Vagina (tissue), 2 donors: ENCODE results near the gene SPEM2. TPM values are rescaled to one million over a fixed set of nuclear protein-coding genes. Genes with fewer than 3 reads are reported as not detected.

Experiments used
- DNase-seq, 2 donors: peaks; one replicate each; pipeline ENCODE4 v3.0.0-alpha.2; 2017; ENCODE audit errors: extremely low spot score in 2 of 2
- H3K27ac ChIP-seq: fragments of 200-600 bp; sonication (generic); one replicate; pipeline ENCODE4 v1.5.1; 2019
- H3K27me3 ChIP-seq: fragments of 200-600 bp; sonication (generic); one replicate; pipeline ENCODE4 v1.5.1; 2019
- H3K36me3 ChIP-seq, 2 donors: fragments of 200-600 bp; sonication (generic); one replicate each; pipeline ENCODE4 v1.5.1; 2017 to 2019
- H3K4me1 ChIP-seq: fragments of 200-600 bp; sonication (generic); one replicate; pipeline ENCODE4 v1.5.1; 2019
- H3K4me3 ChIP-seq, 2 donors: fragments of 200-600 bp; sonication (generic); 1 replicate in 1 of 2; 2 replicates in 1 of 2; pipeline ENCODE4 v1.5.1; 2016 to 2019
- H3K9me3 ChIP-seq: fragments of 200-600 bp; sonication (generic); one replicate; pipeline ENCODE4 v1.5.1; 2019
- CTCF ChIP-seq, 3 experiments: fragments of 450-650 bp in 2 of 3; fragments of 200-600 bp in 1 of 3; sonication (generic) in 1 of 3; IDR thresholded peaks; one replicate each; pipeline ENCODE4 v1.5.1; 2017 to 2019; ENCODE audit warnings: antibody characterized with exemption in 3 of 3, mild to moderate bottlenecking in 2 of 3, moderate library complexity in 2 of 3
- POLR2A ChIP-seq, 2 donors: fragments of 450-650 bp; IDR thresholded peaks; one replicate each; pipeline ENCODE4 v1.6.1; 2017; ENCODE audit warnings: antibody characterized with exemption in 2 of 2, mild to moderate bottlenecking in 2 of 2, moderate library complexity in 2 of 2
- POLR2AphosphoS5 ChIP-seq, 2 donors: sonication (generic); formaldehyde crosslinking; IDR thresholded peaks; one replicate each; pipeline ENCODE4 v1.9.0; 2017; ENCODE audit warnings: antibody characterized with exemption in 2 of 2, mild to moderate bottlenecking in 2 of 2, low read depth in 1 of 2; ENCODE audit not compliant: insufficient read depth in 1 of 2
- intact Hi-C: fragments of 100-400 bp; cut with DNase I; formaldehyde crosslinking; loops from one replicate; pipeline ENCODE4 v1.15.1; 2023
- total RNA-seq: library from RNA; depleted of rRNA; stranded (reverse); fragments of >200 nt; gene quantifications from one replicate; pipeline ENCODE4 v1.2.3, GENCODE V29; 2016

Gene SPEM2
- total RNA-seq, 1 donor from 2014 or later: not detected

- TF ChIP-seq POLR2A (IDR thresholded peaks at IDR 0.05): no peak
- no peak for TF ChIP-seq CTCF (IDR thresholded peaks at IDR 0.05)
- TF ChIP-seq POLR2AphosphoS5 (IDR thresholded peaks at IDR 0.05; ENCODE audit: insufficient read depth in 1 of 2, low read depth in 1 of 2): no peak
- DNase-seq: no peak
- no peaks in the 10 kb centered on the region for H3K9me3 ChIP-seq
- H3K27ac ChIP-seq: no peak overlapping the region
- peaks cover 0 to 16% of the 10 kb centered on the region in 2 donors for H3K36me3 ChIP-seq
- no peak overlapping the region for H3K4me3 ChIP-seq
- intact Hi-C loops: loop anchor here (5.0 kb wide), 1 partner anchor 97 kb away; no protein-coding TSS in a partner anchor
- peaks cover 18% of the 10 kb centered on the region for H3K4me1 ChIP-seq
- H3K27me3 ChIP-seq: no peaks in the 10 kb centered on the region
These were observed 35.2 kb upstream of the SPEM2 start for GRCh38 chr17:7389924-7390910.

GRCh38 chr17:7391307-7391706 is 34.1 kb upstream of the SPEM2 start:
- TF ChIP-seq CTCF (IDR thresholded peaks at IDR 0.05) (no peak), POLR2AphosphoS5 (IDR thresholded peaks at IDR 0.05; ENCODE audit: insufficient read depth in 1 of 2, low read depth in 1 of 2) (no peak), POLR2A (IDR thresholded peaks at IDR 0.05) (no peak)
- no peak overlapping the region for H3K27ac ChIP-seq
- H3K9me3 ChIP-seq: no peaks in the 10 kb centered on the region
- H3K36me3 ChIP-seq: peaks cover 0 to 16% of the 10 kb centered on the region in 2 donors
- DNase-seq: no peak
- intact Hi-C loops: loop anchor here (5.0 kb wide), 1 partner anchor 96 kb away; no protein-coding TSS in a partner anchor
- H3K4me3 ChIP-seq: no peak overlapping the region
- H3K4me1 ChIP-seq: peaks cover 23% of the 10 kb centered on the region
- no peaks in the 10 kb centered on the region for H3K27me3 ChIP-seq

GRCh38 chr17:7392696-7393612 is 32.5 kb upstream of the SPEM2 start:
- Histone ChIP-seq H3K4me3 (peak overlapping the region; percentile 60 to 94), H3K9me3 (no peaks in the 10 kb centered on the region), H3K27ac (peak overlapping the region; percentile 86), H3K4me1 (peaks cover 23% of the 10 kb centered on the region), H3K27me3 (no peaks in the 10 kb centered on the region), H3K36me3 (peaks cover 0 to 16% of the 10 kb centered on the region in 2 donors)
- intact Hi-C loops: loop anchor here (5.0 kb wide), 1 partner anchor 94 kb away; no protein-coding TSS in a partner anchor
- DNase-seq: no peak
- TF ChIP-seq POLR2AphosphoS5 (IDR thresholded peaks at IDR 0.05; ENCODE audit: insufficient read depth in 1 of 2, low read depth in 1 of 2): no peak
- TF ChIP-seq CTCF (IDR thresholded peaks at IDR 0.05): no peak
- TF ChIP-seq POLR2A (IDR thresholded peaks at IDR 0.05): no peak

- no peaks in the 10 kb centered on the region for H3K9me3 ChIP-seq
- DNase-seq: no peak
- no peak for TF ChIP-seq POLR2A (IDR thresholded peaks at IDR 0.05)
- no peak for TF ChIP-seq CTCF (IDR thresholded peaks at IDR 0.05)
- TF ChIP-seq POLR2AphosphoS5 (IDR thresholded peaks at IDR 0.05; ENCODE audit: insufficient read depth in 1 of 2, low read depth in 1 of 2): no peak
- H3K36me3 ChIP-seq: peaks cover 0 to 13% of the 10 kb centered on the region in 2 donors
- H3K27ac ChIP-seq: peak overlapping the region; percentile 86
- H3K4me3 ChIP-seq: peak overlapping the region; percentile 60 to 94
- peaks cover 23% of the 10 kb centered on the region for H3K4me1 ChIP-seq
- intact Hi-C loops: loop anchor here (5.0 kb wide), 1 partner anchor 93 kb away; no protein-coding TSS in a partner anchor
- no peaks in the 10 kb centered on the region for H3K27me3 ChIP-seq
These were observed 31.6 kb upstream of the SPEM2 start for GRCh38 chr17:7393613-7394451.
